Measurements from ENCODE around the gene PHACTR3. TPM values are rescaled to one million over a fixed set of nuclear protein-coding genes. Genes with fewer than 3 reads are reported as not detected.
"Not testable (repeated sequence)": the region's sequence is repeated elsewhere in the genome, so short reads cannot be mapped to it uniquely, and the experiment has no call there.

The PHACTR3 gene
- total and polyA plus RNA-seq, 4 donors = 0.14 to 0.42 (median 0.17) TPM

DNA sequence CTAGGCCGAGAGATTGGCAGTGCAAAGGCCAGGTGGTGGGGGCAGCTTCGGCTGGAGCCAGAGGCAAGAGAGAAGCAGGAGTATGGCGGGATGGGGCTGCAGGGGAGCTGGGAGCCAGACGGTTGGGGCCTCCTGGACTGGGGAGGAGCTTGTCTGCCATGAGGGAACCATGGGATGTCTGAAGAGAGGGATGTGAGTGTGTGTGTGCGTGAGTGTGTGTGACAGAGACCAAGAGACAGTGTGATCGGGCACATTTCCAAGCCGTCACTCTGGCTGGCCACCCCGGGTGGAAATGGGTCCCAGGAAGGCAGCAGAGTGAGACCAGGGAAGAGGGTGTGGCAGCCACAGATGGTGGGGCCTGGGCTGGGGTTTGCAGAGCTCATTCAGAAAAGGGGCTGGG, 13.8 kb downstream of the PHACTR3 start:
- Histone ChIP-seq H3K27ac (ENCODE audit: low read depth in 1 of 2, low read length in 2 of 2) (no peak overlapping the region), H3K9ac (ENCODE audit: low read depth in 1 of 2, low read length in 2 of 2) (no peak overlapping the region), H3K4me3 (ENCODE audit: low read depth in 1 of 3, low read length in 3 of 3) (no peak overlapping the region), H3K36me3 (ENCODE audit: control insufficient read depth in 4 of 4, insufficient read depth in 3 of 4, low read depth in 1 of 4, low read length in 3 of 4) (no peaks in the 10 kb centered on the region), H3K27me3 (ENCODE audit: control insufficient read depth in 4 of 4, insufficient read depth in 4 of 4, low read length in 3 of 4) (peaks cover 0 to 9% (median 0%) of the 10 kb centered on the region in 4 donors), H3K9me3 (ENCODE audit: control insufficient read depth in 4 of 4, low read length in 3 of 4) (no peaks in the 10 kb centered on the region), H3K4me1 (ENCODE audit: control insufficient read depth in 4 of 4, insufficient read depth in 4 of 4, low read length in 3 of 4) (no peaks in the 10 kb centered on the region)
- no peak for TF ChIP-seq FOXA1 (IDR thresholded peaks at IDR 0.05)
- TF ChIP-seq, protein P1, sequence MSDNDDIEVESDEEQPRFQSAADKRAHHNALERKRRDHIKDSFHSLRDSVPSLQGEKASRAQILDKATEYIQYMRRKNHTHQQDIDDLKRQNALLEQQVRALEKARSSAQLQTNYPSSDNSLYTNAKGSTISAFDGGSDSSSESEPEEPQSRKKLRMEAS (IDR thresholded peaks at IDR 0.05) = no peak
- TF ChIP-seq YY1 (IDR thresholded peaks at IDR 0.05) = no peak
- no peak for TF ChIP-seq TAF1 (conservative IDR thresholded peaks at IDR 0.05)
- no peak for TF ChIP-seq NR2F2 (IDR thresholded peaks at IDR 0.05)
- WGBS = 64% methylated on average over 8 of the region's 8 CpGs
- no peak for DNase-seq (ENCODE audit: low spot score)

DNA sequence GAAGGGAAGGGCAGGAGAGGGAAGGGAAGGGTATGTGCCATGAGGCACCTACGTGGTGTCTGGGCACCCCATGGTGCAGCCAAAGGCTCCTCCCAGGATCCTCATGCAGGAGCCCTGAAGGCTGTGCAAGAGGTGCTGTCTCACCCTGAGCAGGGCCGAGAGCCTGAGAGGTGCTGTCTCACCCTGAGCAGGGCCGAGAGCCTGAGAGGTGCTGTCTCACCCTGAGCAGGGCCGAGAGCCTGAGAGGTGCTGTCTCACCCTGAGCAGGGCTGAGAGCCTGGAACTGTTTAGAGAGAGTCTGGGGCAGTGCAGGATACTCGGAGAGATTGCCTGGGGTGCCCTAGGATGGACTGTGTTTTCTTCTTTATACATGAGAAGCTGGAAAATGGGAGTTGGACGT, 14.2 kb downstream of the PHACTR3 start:
- H3K9me3 ChIP-seq (ENCODE audit: control insufficient read depth in 4 of 4, low read length in 3 of 4); DNase-seq (ENCODE audit: low spot score); H3K4me3 ChIP-seq (ENCODE audit: low read depth in 1 of 3, low read length in 3 of 3); H3K27me3 ChIP-seq (ENCODE audit: control insufficient read depth in 4 of 4, insufficient read depth in 4 of 4, low read length in 3 of 4); H3K27ac ChIP-seq (ENCODE audit: low read depth in 1 of 2, low read length in 2 of 2); H3K4me1 ChIP-seq (ENCODE audit: control insufficient read depth in 4 of 4, insufficient read depth in 4 of 4, low read length in 3 of 4); H3K9ac ChIP-seq (ENCODE audit: low read depth in 1 of 2, low read length in 2 of 2); H3K36me3 ChIP-seq (ENCODE audit: control insufficient read depth in 4 of 4, insufficient read depth in 3 of 4, low read depth in 1 of 4, low read length in 3 of 4): not testable (repeated sequence)
- WGBS = 51% methylated on average over 6 of the region's 6 CpGs

DNA sequence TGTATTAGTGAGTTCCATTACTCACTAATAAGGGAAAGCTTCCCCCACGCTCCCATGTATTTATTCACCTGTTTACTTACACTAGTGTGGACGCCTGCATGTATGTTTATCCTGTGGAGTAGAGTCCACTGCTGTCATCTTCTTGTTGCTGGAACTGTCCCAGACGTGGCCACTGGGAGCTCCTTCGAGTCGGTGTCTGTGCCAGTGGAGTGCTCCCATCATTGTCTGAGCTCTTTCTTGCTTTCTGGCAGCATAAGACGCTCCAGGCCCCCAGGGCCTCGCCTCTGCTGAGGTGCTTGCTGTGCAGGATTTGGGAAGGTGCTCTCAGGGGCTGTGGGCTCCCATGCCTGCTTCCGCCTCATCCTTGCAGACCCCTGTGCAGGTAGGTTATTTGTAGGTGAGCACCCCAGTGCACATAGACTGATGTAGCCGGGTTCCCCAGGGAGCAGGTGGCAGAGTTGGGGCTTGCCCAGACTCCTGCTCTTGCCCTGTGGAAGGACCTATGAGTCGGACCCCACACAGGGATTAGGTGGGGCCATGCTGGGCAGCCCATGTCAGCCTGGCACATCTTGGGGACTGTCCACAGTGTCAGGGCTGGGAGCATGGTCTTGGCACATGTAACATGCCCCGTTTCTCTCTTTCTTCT, 16.6 kb downstream of the PHACTR3 start:
- no peak overlapping the region for H3K27ac ChIP-seq (ENCODE audit: low read depth in 1 of 2, low read length in 2 of 2)
- H3K4me1 ChIP-seq (ENCODE audit: control insufficient read depth in 4 of 4, insufficient read depth in 4 of 4, low read length in 3 of 4) = no peaks in the 10 kb centered on the region
- TF ChIP-seq FOXA1 (IDR thresholded peaks at IDR 0.05) (no peak), EGR1 (IDR thresholded peaks at IDR 0.05; ENCODE audit: low read depth in 2 of 2) (no peak), TAF1 (conservative IDR thresholded peaks at IDR 0.05) (no peak), RAD21 (IDR thresholded peaks at IDR 0.05) (no peak), NR2F2 (IDR thresholded peaks at IDR 0.05) (no peak), RXRA (IDR thresholded peaks at IDR 0.05) (no peak)
- TF ChIP-seq, protein P1 (IDR thresholded peaks at IDR 0.05) = no peak
- TF ChIP-seq, protein P2, sequence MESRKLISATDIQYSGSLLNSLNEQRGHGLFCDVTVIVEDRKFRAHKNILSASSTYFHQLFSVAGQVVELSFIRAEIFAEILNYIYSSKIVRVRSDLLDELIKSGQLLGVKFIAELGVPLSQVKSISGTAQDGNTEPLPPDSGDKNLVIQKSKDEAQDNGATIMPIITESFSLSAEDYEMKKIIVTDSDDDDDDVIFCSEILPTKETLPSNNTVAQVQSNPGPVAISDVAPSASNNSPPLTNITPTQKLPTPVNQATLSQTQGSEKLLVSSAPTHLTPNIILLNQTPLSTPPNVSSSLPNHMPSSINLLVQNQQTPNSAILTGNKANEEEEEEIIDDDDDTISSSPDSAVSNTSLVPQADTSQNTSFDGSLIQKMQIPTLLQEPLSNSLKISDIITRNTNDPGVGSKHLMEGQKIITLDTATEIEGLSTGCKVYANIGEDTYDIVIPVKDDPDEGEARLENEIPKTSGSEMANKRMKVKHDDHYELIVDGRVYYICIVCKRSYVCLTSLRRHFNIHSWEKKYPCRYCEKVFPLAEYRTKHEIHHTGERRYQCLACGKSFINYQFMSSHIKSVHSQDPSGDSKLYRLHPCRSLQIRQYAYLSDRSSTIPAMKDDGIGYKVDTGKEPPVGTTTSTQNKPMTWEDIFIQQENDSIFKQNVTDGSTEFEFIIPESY (IDR thresholded peaks at IDR 0.05) = no peak
- TF ChIP-seq, protein P3, sequence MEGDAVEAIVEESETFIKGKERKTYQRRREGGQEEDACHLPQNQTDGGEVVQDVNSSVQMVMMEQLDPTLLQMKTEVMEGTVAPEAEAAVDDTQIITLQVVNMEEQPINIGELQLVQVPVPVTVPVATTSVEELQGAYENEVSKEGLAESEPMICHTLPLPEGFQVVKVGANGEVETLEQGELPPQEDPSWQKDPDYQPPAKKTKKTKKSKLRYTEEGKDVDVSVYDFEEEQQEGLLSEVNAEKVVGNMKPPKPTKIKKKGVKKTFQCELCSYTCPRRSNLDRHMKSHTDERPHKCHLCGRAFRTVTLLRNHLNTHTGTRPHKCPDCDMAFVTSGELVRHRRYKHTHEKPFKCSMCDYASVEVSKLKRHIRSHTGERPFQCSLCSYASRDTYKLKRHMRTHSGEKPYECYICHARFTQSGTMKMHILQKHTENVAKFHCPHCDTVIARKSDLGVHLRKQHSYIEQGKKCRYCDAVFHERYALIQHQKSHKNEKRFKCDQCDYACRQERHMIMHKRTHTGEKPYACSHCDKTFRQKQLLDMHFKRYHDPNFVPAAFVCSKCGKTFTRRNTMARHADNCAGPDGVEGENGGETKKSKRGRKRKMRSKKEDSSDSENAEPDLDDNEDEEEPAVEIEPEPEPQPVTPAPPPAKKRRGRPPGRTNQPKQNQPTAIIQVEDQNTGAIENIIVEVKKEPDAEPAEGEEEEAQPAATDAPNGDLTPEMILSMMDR (IDR thresholded peaks at IDR 0.05; ENCODE audit: low read depth, low read length, missing input control) = no peak
- WGBS = 55% methylated on average over 11 of the region's 11 CpGs
- peaks cover 0 to 9% (median 0%) of the 10 kb centered on the region in 4 donors for H3K27me3 ChIP-seq (ENCODE audit: control insufficient read depth in 4 of 4, insufficient read depth in 4 of 4, low read length in 3 of 4)
- no peaks in the 10 kb centered on the region for H3K36me3 ChIP-seq (ENCODE audit: control insufficient read depth in 4 of 4, insufficient read depth in 3 of 4, low read depth in 1 of 4, low read length in 3 of 4)
- no peak for DNase-seq (ENCODE audit: low spot score)
- H3K9ac ChIP-seq (ENCODE audit: low read depth in 1 of 2, low read length in 2 of 2) = no peak overlapping the region
- H3K9me3 ChIP-seq (ENCODE audit: control insufficient read depth in 4 of 4, low read length in 3 of 4) = no peaks in the 10 kb centered on the region
- no peak overlapping the region for H3K4me3 ChIP-seq (ENCODE audit: low read depth in 1 of 3, low read length in 3 of 3)

Data from liver (tissue), 9 donors.